PC-9 (cell line): ENCODE measurements around the gene MOB1A.

Experiments used
- CTCF ChIP-seq: fragments of 200-600 bp; sonication (generic); conservative IDR thresholded peaks from 2 replicates; pipeline ENCODE4 v1.6.1; 2017; ENCODE audit warnings: mixed run types, antibody characterized with exemption, mild to moderate bottlenecking, moderate library complexity
- EZH2 ChIP-seq: fragments of 200-600 bp; sonication (generic); IDR thresholded peaks from 2 replicates; pipeline ENCODE4 v1.8.0; 2017; ENCODE audit warnings: antibody characterized with exemption, low read depth

- no peak for TF ChIP-seq CTCF
- no peak for TF ChIP-seq EZH2
These were observed 42.4 kb upstream of the MOB1A start for GRCh38 chr2:74221091-74221490.
